ENCODE results near the gene ZBTB20.

The ZBTB20 gene

DNA sequence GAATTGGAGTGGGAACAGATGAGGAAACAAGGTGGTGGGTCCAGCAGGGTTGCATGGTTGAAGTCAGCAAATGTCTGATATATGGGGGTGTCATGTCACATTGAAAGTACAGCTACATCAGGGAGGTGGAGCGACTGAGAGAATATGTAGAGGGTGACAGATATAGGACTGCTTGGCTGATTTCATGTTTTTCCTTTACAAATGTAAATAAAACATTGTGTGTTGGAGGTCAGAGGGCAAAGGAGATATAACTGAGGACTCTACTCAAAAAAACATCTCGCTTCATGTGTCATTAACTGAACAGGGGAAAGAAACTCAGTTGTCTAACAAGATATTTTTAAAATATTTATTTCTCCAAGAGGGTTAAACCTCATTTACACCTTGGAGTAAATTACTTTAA is 675.6 kb downstream of the ZBTB20 start:
- no peaks in the 10 kb centered on the region for H3F3A ChIP-seq (ENCODE audit: insufficient read depth)
- no peak overlapping the region for H2AFZ ChIP-seq (ENCODE audit: low read depth, low read length, severe bottlenecking)
- H3K9ac ChIP-seq (ENCODE audit: low read length) = no peak overlapping the region
- H3K79me2 ChIP-seq (ENCODE audit: insufficient read depth, low read length) = no peaks in the 10 kb centered on the region
- H3K9me2 ChIP-seq (replicated peaks; ENCODE audit: insufficient read depth, low read length) = no peaks in the 10 kb centered on the region
- H3K9me3 ChIP-seq (ENCODE audit: insufficient read depth, low read length) = no peaks in the 10 kb centered on the region
- H3K27me3 ChIP-seq (ENCODE audit: low read length) = no peaks in the 10 kb centered on the region
- no peak for TF ChIP-seq EZH2phosphoT487 (conservative IDR thresholded peaks at IDR 0.05; ENCODE audit: low read length)
- TF ChIP-seq, protein P1, sequence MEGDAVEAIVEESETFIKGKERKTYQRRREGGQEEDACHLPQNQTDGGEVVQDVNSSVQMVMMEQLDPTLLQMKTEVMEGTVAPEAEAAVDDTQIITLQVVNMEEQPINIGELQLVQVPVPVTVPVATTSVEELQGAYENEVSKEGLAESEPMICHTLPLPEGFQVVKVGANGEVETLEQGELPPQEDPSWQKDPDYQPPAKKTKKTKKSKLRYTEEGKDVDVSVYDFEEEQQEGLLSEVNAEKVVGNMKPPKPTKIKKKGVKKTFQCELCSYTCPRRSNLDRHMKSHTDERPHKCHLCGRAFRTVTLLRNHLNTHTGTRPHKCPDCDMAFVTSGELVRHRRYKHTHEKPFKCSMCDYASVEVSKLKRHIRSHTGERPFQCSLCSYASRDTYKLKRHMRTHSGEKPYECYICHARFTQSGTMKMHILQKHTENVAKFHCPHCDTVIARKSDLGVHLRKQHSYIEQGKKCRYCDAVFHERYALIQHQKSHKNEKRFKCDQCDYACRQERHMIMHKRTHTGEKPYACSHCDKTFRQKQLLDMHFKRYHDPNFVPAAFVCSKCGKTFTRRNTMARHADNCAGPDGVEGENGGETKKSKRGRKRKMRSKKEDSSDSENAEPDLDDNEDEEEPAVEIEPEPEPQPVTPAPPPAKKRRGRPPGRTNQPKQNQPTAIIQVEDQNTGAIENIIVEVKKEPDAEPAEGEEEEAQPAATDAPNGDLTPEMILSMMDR (IDR thresholded peaks at IDR 0.05; ENCODE audit: insufficient read depth, low read length, poor library complexity, severe bottlenecking) = no peak
- no peaks in the 10 kb centered on the region for H4K20me1 ChIP-seq (ENCODE audit: low read depth, low read length)
- no peaks in the 10 kb centered on the region for H3K36me3 ChIP-seq (ENCODE audit: low read length)
- H3K27ac ChIP-seq (ENCODE audit: low read depth, low read length) = no peak overlapping the region
- H3K4me2 ChIP-seq (ENCODE audit: low read depth, low read length, poor library complexity, severe bottlenecking) = no peak overlapping the region
- no peak overlapping the region for H3K4me3 ChIP-seq (ENCODE audit: insufficient read depth, low read length, poor library complexity, severe bottlenecking)

DNA sequence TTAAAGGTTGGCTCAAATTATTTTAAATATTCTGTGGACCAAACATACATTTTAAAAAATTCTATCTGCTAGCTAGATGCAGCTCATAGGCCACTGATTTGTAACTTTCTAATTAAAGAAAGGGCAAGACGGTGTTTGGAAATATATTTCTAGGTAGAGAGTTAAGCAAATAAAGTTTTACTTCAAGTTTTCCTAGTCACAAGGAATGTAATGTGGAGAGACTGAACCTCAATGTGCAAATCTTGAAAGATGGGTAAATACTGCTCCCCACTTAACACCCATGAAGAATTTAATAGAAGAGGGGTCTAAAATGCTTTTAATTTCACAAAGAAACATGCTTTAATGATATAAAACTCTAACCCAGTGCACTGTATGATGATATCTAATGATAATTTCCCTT is 678.0 kb downstream of the ZBTB20 start:
- Histone ChIP-seq H3K4me3 (ENCODE audit: insufficient read depth, low read length, poor library complexity, severe bottlenecking) (no peak overlapping the region), H3K36me3 (ENCODE audit: low read length) (no peaks in the 10 kb centered on the region), H3K27me3 (ENCODE audit: low read length) (no peaks in the 10 kb centered on the region), H2AFZ (ENCODE audit: low read depth, low read length, severe bottlenecking) (no peak overlapping the region), H3K9ac (ENCODE audit: low read length) (no peak overlapping the region), H3K9me2 (replicated peaks; ENCODE audit: insufficient read depth, low read length) (no peaks in the 10 kb centered on the region), H3K4me2 (ENCODE audit: low read depth, low read length, poor library complexity, severe bottlenecking) (no peak overlapping the region), H3K27ac (ENCODE audit: low read depth, low read length) (no peak overlapping the region), H3K79me2 (ENCODE audit: insufficient read depth, low read length) (no peaks in the 10 kb centered on the region), H4K20me1 (ENCODE audit: low read depth, low read length) (no peaks in the 10 kb centered on the region), H3K9me3 (ENCODE audit: insufficient read depth, low read length) (no peaks in the 10 kb centered on the region), H3F3A (ENCODE audit: insufficient read depth) (no peaks in the 10 kb centered on the region)
- no peak for TF ChIP-seq EZH2phosphoT487 (conservative IDR thresholded peaks at IDR 0.05; ENCODE audit: low read length)
- TF ChIP-seq, protein P1 (IDR thresholded peaks at IDR 0.05; ENCODE audit: insufficient read depth, low read length, poor library complexity, severe bottlenecking) = no peak

DNA sequence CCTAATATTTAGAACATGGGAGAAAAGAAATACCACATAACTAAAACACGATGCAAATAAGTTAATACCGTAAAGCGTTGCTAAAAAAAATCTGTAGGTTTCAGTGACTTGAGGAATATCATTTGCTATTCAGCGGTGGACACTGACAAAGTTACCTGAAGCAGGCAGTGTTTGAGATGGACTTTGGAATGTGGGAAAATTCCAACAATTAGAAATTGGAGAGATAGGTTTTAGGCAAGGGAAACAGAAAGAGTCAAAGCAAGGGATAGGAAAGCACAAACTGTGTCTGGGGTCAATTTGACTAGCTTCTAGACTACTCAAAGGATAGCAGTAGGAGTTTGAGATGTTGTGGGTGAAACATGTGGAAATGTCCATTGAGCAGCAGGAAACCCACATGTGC is 680.3 kb downstream of the ZBTB20 start:
- no peak overlapping the region for H3K4me3 ChIP-seq (ENCODE audit: insufficient read depth, low read length, poor library complexity, severe bottlenecking)
- H4K20me1 ChIP-seq (ENCODE audit: low read depth, low read length) = no peaks in the 10 kb centered on the region
- H3K9me2 ChIP-seq (replicated peaks; ENCODE audit: insufficient read depth, low read length) = no peaks in the 10 kb centered on the region
- H3K36me3 ChIP-seq (ENCODE audit: low read length) = no peaks in the 10 kb centered on the region
- no peak for TF ChIP-seq EZH2phosphoT487 (conservative IDR thresholded peaks at IDR 0.05; ENCODE audit: low read length)
- TF ChIP-seq, protein P1 (IDR thresholded peaks at IDR 0.05; ENCODE audit: insufficient read depth, low read length, poor library complexity, severe bottlenecking) = no peak
- H3K9ac ChIP-seq (ENCODE audit: low read length) = no peak overlapping the region
- H3K27me3 ChIP-seq (ENCODE audit: low read length) = no peaks in the 10 kb centered on the region
- H3K4me2 ChIP-seq (ENCODE audit: low read depth, low read length, poor library complexity, severe bottlenecking) = no peak overlapping the region
- H3K27ac ChIP-seq (ENCODE audit: low read depth, low read length) = no peak overlapping the region
- no peak overlapping the region for H2AFZ ChIP-seq (ENCODE audit: low read depth, low read length, severe bottlenecking)
- H3K9me3 ChIP-seq (ENCODE audit: insufficient read depth, low read length) = no peaks in the 10 kb centered on the region
- H3K79me2 ChIP-seq (ENCODE audit: insufficient read depth, low read length) = no peaks in the 10 kb centered on the region
- H3F3A ChIP-seq (ENCODE audit: insufficient read depth) = no peaks in the 10 kb centered on the region

Data from SU-DHL-6 (cell line).